DLD1 (cell line): Measurements from ENCODE around the gene EMCN.
"Not testable (repeated sequence)": the region's sequence is repeated elsewhere in the genome, so short reads cannot be mapped to it uniquely, and the experiment has no call there.

Source experiments
- in situ Hi-C: cut with HindIII; loops from 2 replicates; pipeline ENCODE4 v1.10.0; 2017; ENCODE audit warnings: low sequenced_read_pairs

The EMCN gene

GRCh38 chr4:100386270-100386669 lies 131.6 kb downstream of the EMCN start:
- in situ Hi-C loops, result no loop called here

- in situ Hi-C loops, result not testable (repeated sequence)
These were observed 137.4 kb downstream of the EMCN start for GRCh38 chr4:100380401-100380800.

GRCh38 chr4:100379583-100380105 lies 138.2 kb downstream of the EMCN start:
- in situ Hi-C loops, result no loop called here

DNA sequence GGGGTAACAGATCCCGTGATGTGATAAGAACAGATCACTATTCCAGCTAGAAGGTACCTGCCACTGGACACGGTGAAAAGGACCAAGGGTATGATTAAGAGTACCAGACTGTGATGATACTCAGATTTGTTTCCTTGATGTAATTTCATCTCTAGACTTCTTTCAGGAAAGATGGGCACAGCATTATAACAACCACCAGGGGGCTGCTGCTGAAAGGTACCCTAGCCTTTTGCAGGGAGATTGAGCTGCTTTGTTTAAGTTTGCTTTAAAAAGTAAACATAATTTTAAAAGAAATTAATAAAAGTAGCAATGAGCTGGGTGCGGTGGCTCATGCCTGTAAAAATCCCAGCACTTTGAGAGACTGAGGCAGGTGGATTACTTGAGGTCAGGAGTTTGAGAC lies 145.4 kb downstream of the EMCN start:
- in situ Hi-C loops, result no loop called here

- in situ Hi-C loops, result no loop called here
These were observed 148.0 kb downstream of the EMCN start for GRCh38 chr4:100369871-100370270.

- in situ Hi-C loops, result no loop called here
These were observed 150.4 kb downstream of the EMCN start for GRCh38 chr4:100367451-100367850.

DNA sequence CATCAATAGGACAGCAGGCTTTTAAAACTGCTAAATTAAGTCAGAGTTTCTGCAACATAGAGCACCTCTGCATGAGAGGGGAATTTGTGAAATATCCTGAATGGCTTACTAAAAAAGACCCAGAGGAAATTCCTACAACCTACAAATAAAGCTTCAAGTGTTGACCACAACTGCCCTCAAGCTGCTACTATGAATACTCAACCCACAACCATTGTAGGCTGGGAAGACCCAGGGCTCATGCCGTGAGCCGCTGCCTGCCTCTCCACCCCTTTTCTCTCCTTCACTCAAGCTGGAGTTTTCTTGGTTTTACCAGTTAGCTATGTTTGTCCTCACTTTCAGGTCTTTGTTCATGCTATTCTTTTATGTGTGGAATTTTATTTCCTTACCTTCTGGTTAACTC lies 151.6 kb downstream of the EMCN start:
- in situ Hi-C loops, result no loop called here

DNA sequence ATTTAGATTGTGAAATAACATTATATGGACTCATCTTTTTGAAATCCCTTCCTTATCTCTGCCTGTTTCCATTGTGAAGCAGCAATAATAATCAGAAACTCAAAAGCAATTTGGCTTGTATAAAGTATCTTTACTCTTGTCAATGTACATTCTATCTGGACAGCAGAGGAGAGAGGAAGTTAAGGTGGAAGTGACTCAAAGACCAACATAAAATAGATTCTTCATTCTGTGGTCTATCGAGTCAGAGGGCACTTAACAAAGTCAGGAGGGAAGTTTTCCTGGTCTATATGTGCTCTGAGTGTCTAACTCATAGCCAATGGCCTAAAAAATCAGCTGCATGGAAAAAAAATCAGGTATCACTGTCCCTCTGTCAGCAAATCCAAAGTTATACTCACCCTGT lies 155.5 kb downstream of the EMCN start:
- in situ Hi-C loops, result no loop called here

DNA sequence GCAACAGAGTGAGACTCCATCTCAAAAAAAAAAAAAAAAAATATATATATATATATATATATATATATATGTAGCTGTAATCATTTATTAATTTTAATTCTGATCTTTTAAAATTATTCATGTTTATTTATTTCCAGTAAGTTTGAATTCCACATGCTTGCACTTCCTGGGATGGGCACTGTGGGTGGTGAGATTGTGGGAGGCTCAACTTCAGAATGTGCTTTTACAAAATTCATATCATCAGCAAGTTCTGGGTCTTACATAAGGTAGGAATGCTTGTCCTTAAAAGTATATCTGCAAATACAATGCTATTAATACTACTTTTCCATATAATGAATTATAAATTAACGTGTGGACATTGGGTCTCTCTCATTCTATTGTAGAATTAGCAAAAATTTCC lies 156.5 kb downstream of the EMCN start:
- in situ Hi-C loops, result no loop called here

- in situ Hi-C loops, result no loop called here
These were observed 157.6 kb downstream of the EMCN start for GRCh38 chr4:100360211-100360610.

- in situ Hi-C loops, result no loop called here
These were observed 158.4 kb downstream of the EMCN start for GRCh38 chr4:100359441-100359840.

- in situ Hi-C loops, result no loop called here
These were observed 160.3 kb downstream of the EMCN start for GRCh38 chr4:100357542-100357941.

GRCh38 chr4:100356172-100356571 lies 161.7 kb downstream of the EMCN start:
- in situ Hi-C loops, result no loop called here

- in situ Hi-C loops, result not testable (repeated sequence)
These were observed 165.5 kb downstream of the EMCN start for GRCh38 chr4:100352352-100352751.

- in situ Hi-C loops, result no loop called here
These were observed 169.3 kb downstream of the EMCN start for GRCh38 chr4:100348473-100348872.

GRCh38 chr4:100347241-100347640 lies 170.6 kb downstream of the EMCN start:
- in situ Hi-C loops, result no loop called here

DNA sequence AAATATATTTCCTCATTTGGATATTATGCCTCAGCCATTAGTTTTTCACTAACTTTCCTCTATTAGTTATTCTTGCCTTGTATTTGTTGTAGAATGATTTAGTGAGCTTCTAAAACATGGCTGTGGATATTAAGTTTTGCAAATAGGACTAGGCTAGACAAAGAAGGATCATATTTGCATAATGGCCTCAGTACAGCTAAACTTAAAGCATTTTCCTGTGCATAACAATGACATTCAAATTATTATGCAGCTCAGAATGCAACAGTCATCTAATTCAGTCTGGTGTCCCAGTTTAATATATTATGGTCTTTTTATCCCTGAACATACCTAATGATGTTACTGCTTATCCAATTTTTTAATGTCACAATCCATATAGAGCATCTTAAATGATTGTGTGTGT lies 172.2 kb downstream of the EMCN start:
- in situ Hi-C loops, result no loop called here
